Heart left ventricle (tissue), 13 donors: ENCODE results near the gene CPA1.

Experiments used
- CTCF ChIP-seq, 12 donors: fragments of 200-600 bp; sonication (generic) in 4 of 12; IDR thresholded peaks; one replicate each; pipeline versions ENCODE4 v1.5.0 to v1.8.0; 2018 to 2022; ENCODE audit warnings: antibody characterized with exemption in 12 of 12, mild to moderate bottlenecking in 5 of 12
- POLR2A ChIP-seq, 2 donors: fragments of 450-650 bp; IDR thresholded peaks; one replicate each; pipeline ENCODE4 v1.6.1; 2017; ENCODE audit warnings: antibody characterized with exemption in 2 of 2, mild to moderate bottlenecking in 2 of 2, moderate library complexity in 2 of 2
- donor health status: ischemic (EF 13 %, LVEDD 7.1; RV severe dilation, severe dysfunction).
- donor health status: DM: no; HTN: yes; CAD: no.
- donor health status: DM: no; HTN: no; CAD: no.
- donor health status: ischemic (EF 25% LVEDD 6.9; RV normal size, moderate dysfunction).
- donor health status: ischemic (EF 25% LVEDD 5.7; RV mildly dilated, moderate dysfunction).
- donor health status: ischemic (EF 35%, LVEDD 5.7; RV mildly dilated, moderate dysfunction).
- donor health status: nonischemic (EF 11% LVEDD 7.7; RV severe dilation, severe dysfunction).
- donor health status: DM: yes; HTN: yes; CAD: no.
- donor health status: PGD.
- donor health status: ischemic (EF 29% LVEDD 5.4; RV normal size, mild dysfunction).
- donor health status: nonischemic (EF 23%, LVEDD 6.1; RV moderate dilation, normal function).

GRCh38 chr7:130397051-130397757 lies 16.9 kb downstream of the CPA1 start:
- TF ChIP-seq CTCF (IDR thresholded peaks at IDR 0.05), result no peak
- no peak for TF ChIP-seq POLR2A (IDR thresholded peaks at IDR 0.05)
